ENCODE measurements around the gene UBE2R2. TPM values are rescaled to one million over a fixed set of nuclear protein-coding genes. Genes with fewer than 3 reads are reported as not detected.

The UBE2R2 gene
- total RNA-seq, 1 experiment from 2014 or later = 52.1 TPM

GRCh38 chr9:33867747-33868439, 50.9 kb downstream of the UBE2R2 start:
- Histone ChIP-seq H3K79me1 (ENCODE audit: insufficient read depth, low read depth, low read length, poor library complexity, severe bottlenecking) (peaks cover 2% of the 10 kb centered on the region), H2BK12ac (ENCODE audit: insufficient read length, low read depth, low read length) (no peak overlapping the region), H3K79me2 (ENCODE audit: insufficient read depth, low read length) (no peaks in the 10 kb centered on the region; the same call in 1 of the 2 replicates), H2BK20ac (ENCODE audit: low read depth, low read length, poor library complexity, severe bottlenecking) (no peak overlapping the region), H2BK120ac (ENCODE audit: low read depth, low read length, poor library complexity, severe bottlenecking) (no peak overlapping the region), H4K20me1 (ENCODE audit: control insufficient read depth, insufficient read depth, insufficient read length) (no peaks in the 10 kb centered on the region), H3K27ac (ENCODE audit: insufficient read length, low read depth, low read length) (no peak overlapping the region), H3K56ac (ENCODE audit: insufficient read length, low read depth, low read length) (no peak overlapping the region), H2BK5ac (ENCODE audit: insufficient read length, low read length) (no peak overlapping the region), H4K8ac (replicated peaks; ENCODE audit: insufficient read length, low read depth, low read length) (no peak overlapping the region), H4K91ac (ENCODE audit: insufficient read length, low read depth, low read length) (no peak overlapping the region), H3T11ph (ENCODE audit: low read length) (no peak overlapping the region), H2BK15ac (ENCODE audit: low read depth, low read length) (no peak overlapping the region), H3K23me2 (ENCODE audit: insufficient read length, low read depth, low read length, poor library complexity, severe bottlenecking) (no peaks in the 10 kb centered on the region), H3K14ac (ENCODE audit: insufficient read depth, low read length) (no peak overlapping the region), H2AFZ (ENCODE audit: low read length) (no peak overlapping the region), H3K9ac (ENCODE audit: extremely low read depth, insufficient read length, low read length) (no peak overlapping the region), H3K9me3 (ENCODE audit: control insufficient read depth, low read depth, low read length) (no peaks in the 10 kb centered on the region), H3K4me2 (ENCODE audit: insufficient read depth, insufficient read length, low read length) (no peak overlapping the region), H2AK5ac (ENCODE audit: insufficient read length, low read length) (no peak overlapping the region), H3K4ac (ENCODE audit: low read depth, low read length) (no peak overlapping the region), H3K4me1 (ENCODE audit: insufficient read depth, low read length) (no peaks in the 10 kb centered on the region), H4K5ac (ENCODE audit: insufficient read length, low read depth, low read length) (no peak overlapping the region), H3K23ac (ENCODE audit: insufficient read length, low read depth, low read length) (no peak overlapping the region), H3K27me3 (ENCODE audit: insufficient read depth, low read length) (no peaks in the 10 kb centered on the region), H3K18ac (ENCODE audit: insufficient read length, low read depth, low read length) (no peak overlapping the region)
- peak overlapping the region; percentile 52 to 90 (median 89); a peak in 4 of 7 replicates for H3K27ac Mint-ChIP-seq
- H3K36me3 Mint-ChIP-seq (ENCODE audit: insufficient read depth in 1 of 3, low read depth in 3 of 3) = peaks cover 0 to 20% (median 6%) of the 10 kb centered on the region in 3 experiments; a peak in 4 of 7 replicates
- no peaks in the 10 kb centered on the region for H3K27me3 Mint-ChIP-seq (ENCODE audit: low read depth)
- no peak overlapping the region for H3K4me3 Mint-ChIP-seq
- no peak for TF ChIP-seq CTCF (conservative IDR thresholded peaks at IDR 0.05)
- DNase-seq = no peak
- no peaks in the 10 kb centered on the region for H3K9me3 Mint-ChIP-seq
- WGBS (ENCODE audit: extremely low coverage, insufficient read length, low lambda C conversion rate) = no CpG with 5 or more reads among the region's 11 CpGs
- peaks cover 4% of the 10 kb centered on the region in 2 experiments for H3K4me1 Mint-ChIP-seq
